ENCODE results near the gene DLEC1.
A peak's percentile ranks its signal among the peaks of the same experiment; 100 is the strongest.

DLEC1 gene

DNA sequence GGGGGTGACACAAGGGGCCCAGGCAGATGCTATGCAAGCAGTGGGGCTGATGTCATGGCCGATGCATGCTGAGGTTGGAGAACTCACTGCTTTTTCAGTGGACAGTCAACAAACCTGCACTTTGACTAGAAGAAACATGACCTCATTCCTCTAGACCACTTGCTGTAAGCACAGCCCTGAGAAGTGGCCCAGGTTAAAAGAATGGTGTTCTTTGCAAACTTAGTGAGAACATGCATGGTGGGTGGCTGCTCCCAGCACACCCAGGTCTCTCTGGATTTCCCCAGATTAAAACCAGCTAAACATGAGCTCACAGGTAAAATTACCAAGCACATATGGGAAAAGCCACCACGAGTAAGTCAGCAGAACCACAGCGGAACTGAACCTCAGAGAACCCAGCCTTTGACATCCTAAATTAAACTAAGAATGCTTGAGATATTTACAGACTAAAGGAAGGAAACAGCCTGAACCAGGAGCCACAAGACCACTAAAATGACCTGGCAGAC lies 15.5 kb downstream of the DLEC1 start:
- H2BK5ac ChIP-seq (ENCODE audit: low read length) = no peak overlapping the region
- H3K4me2 ChIP-seq (ENCODE audit: insufficient read depth, low read length, poor library complexity, severe bottlenecking) = no peak overlapping the region
- peaks cover 5 to 9% of the 10 kb centered on the region in 2 donors for H3K9me3 ChIP-seq (replicated peaks in 1 of 2; ENCODE audit: control insufficient read depth in 2 of 2, insufficient read depth in 1 of 2, low read depth in 1 of 2, low read length in 2 of 2)
- H2BK12ac ChIP-seq (ENCODE audit: low read length) = no peak overlapping the region
- no peaks in the 10 kb centered on the region for H3K79me1 ChIP-seq (ENCODE audit: low read depth, low read length)
- DNase-seq (ENCODE audit: low spot score) = no peak
- H3K4me3 ChIP-seq (ENCODE audit: low read length in 2 of 2) = no peak overlapping the region
- no peak overlapping the region for H2AK5ac ChIP-seq (ENCODE audit: low read depth, low read length)
- no peak overlapping the region for H3K27ac ChIP-seq (replicated peaks; ENCODE audit: low read length)
- H2BK15ac ChIP-seq (ENCODE audit: low read length) = no peak overlapping the region
- H3K36me3 ChIP-seq (replicated peaks in 1 of 2; ENCODE audit: control insufficient read depth in 2 of 2, insufficient read depth in 2 of 2, low read length in 2 of 2) = no peaks in the 10 kb centered on the region
- no peak overlapping the region for H2AFZ ChIP-seq (ENCODE audit: low read length)
- H3K4me1 ChIP-seq (ENCODE audit: control insufficient read depth in 2 of 2, insufficient read depth in 1 of 2, low read depth in 1 of 2, low read length in 2 of 2) = peaks cover 0 to 2% of the 10 kb centered on the region in 2 donors
- H2BK120ac ChIP-seq (ENCODE audit: low read depth, low read length) = no peak overlapping the region
- no peak overlapping the region for H4K8ac ChIP-seq (ENCODE audit: low read depth, low read length)
- no peak overlapping the region for H3K4ac ChIP-seq (ENCODE audit: low read length)
- no CpG with 5 or more reads among the region's 3 CpGs for WGBS, 2 donors (ENCODE audit: extremely low coverage in 2 of 2, insufficient read length in 2 of 2, insufficient replicate concordance in 1 of 2)
- no peak overlapping the region for H3K9ac ChIP-seq (ENCODE audit: low read depth, low read length, poor library complexity)
- H3K23ac ChIP-seq (ENCODE audit: low read depth, low read length, poor library complexity) = no peak overlapping the region
- no peak overlapping the region for H3K18ac ChIP-seq (ENCODE audit: low read length)
- no peaks in the 10 kb centered on the region for H3K27me3 ChIP-seq (ENCODE audit: control insufficient read depth in 3 of 3, insufficient read depth in 3 of 3, low read depth in 1 of 3, low read length in 3 of 3)
- H4K91ac ChIP-seq (ENCODE audit: low read depth, low read length, poor library complexity) = no peak overlapping the region
- H3K14ac ChIP-seq (ENCODE audit: low read length) = no peak overlapping the region

GRCh38 chr3:38059148-38059547 lies 20.1 kb downstream of the DLEC1 start:
- H3K27me3 ChIP-seq (ENCODE audit: control insufficient read depth in 3 of 3, insufficient read depth in 3 of 3, low read depth in 1 of 3, low read length in 3 of 3) = no peaks in the 10 kb centered on the region
- H3K27ac ChIP-seq (replicated peaks; ENCODE audit: low read length) = no peak overlapping the region
- WGBS, 2 donors (ENCODE audit: extremely low coverage in 2 of 2, insufficient read length in 2 of 2, insufficient replicate concordance in 1 of 2) = no CpG with 5 or more reads among the region's 2 CpGs
- no peak overlapping the region for H3K9ac ChIP-seq (ENCODE audit: low read depth, low read length, poor library complexity)
- no peaks in the 10 kb centered on the region for H3K79me1 ChIP-seq (ENCODE audit: low read depth, low read length)
- H2BK12ac ChIP-seq (ENCODE audit: low read length) = no peak overlapping the region
- H4K8ac ChIP-seq (ENCODE audit: low read depth, low read length) = no peak overlapping the region
- H3K9me3 ChIP-seq (replicated peaks in 1 of 2; ENCODE audit: control insufficient read depth in 2 of 2, insufficient read depth in 1 of 2, low read depth in 1 of 2, low read length in 2 of 2) = no peaks in the 10 kb centered on the region
- no peak overlapping the region for H3K4me3 ChIP-seq (ENCODE audit: low read length in 2 of 2)
- no peak overlapping the region for H3K14ac ChIP-seq (ENCODE audit: low read length)
- H3K23ac ChIP-seq (ENCODE audit: low read depth, low read length, poor library complexity) = peak overlapping the region; percentile 44
- no peak overlapping the region for H3K4me2 ChIP-seq (ENCODE audit: insufficient read depth, low read length, poor library complexity, severe bottlenecking)
- H2BK120ac ChIP-seq (ENCODE audit: low read depth, low read length) = no peak overlapping the region
- peak overlapping the region; percentile 27 for H3K18ac ChIP-seq (ENCODE audit: low read length)
- peak overlapping the region; percentile 51 for H2AFZ ChIP-seq (ENCODE audit: low read length)
- no peak for DNase-seq (ENCODE audit: low spot score)
- H3K4ac ChIP-seq (ENCODE audit: low read length) = no peak overlapping the region
- H3K36me3 ChIP-seq (replicated peaks in 1 of 2; ENCODE audit: control insufficient read depth in 2 of 2, insufficient read depth in 2 of 2, low read length in 2 of 2) = no peaks in the 10 kb centered on the region
- no peaks in the 10 kb centered on the region for H3K4me1 ChIP-seq (ENCODE audit: control insufficient read depth in 2 of 2, insufficient read depth in 1 of 2, low read depth in 1 of 2, low read length in 2 of 2)
- no peak overlapping the region for H4K91ac ChIP-seq (ENCODE audit: low read depth, low read length, poor library complexity)
- H2BK5ac ChIP-seq (ENCODE audit: low read length) = no peak overlapping the region
- no peak overlapping the region for H2BK15ac ChIP-seq (ENCODE audit: low read length)
- no peak overlapping the region for H2AK5ac ChIP-seq (ENCODE audit: low read depth, low read length)

DNA sequence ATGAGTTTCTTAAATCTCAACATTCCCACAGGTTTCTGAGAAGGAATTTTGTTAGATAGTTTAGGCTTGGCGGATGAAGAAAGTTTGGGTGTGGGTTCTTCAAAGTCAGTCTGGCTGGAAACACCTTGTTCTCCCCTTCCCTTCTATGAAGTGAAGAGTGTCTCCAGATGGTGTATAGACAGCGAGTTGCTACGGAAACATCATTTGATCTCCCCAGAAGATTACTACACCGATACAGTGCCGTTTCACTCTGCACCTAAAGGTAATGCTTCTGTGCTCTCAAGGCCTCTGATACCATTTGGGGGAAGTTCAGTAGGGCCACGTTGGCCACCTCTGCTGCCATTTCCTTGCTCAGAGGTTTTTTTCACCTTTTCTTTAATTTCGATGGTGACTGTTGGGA lies 20.6 kb downstream of the DLEC1 start:
- H3K4ac ChIP-seq (ENCODE audit: low read length) = no peak overlapping the region
- no peak overlapping the region for H4K91ac ChIP-seq (ENCODE audit: low read depth, low read length, poor library complexity)
- H2BK12ac ChIP-seq (ENCODE audit: low read length) = no peak overlapping the region
- H4K8ac ChIP-seq (ENCODE audit: low read depth, low read length) = no peak overlapping the region
- no peak overlapping the region for H2BK120ac ChIP-seq (ENCODE audit: low read depth, low read length)
- H3K14ac ChIP-seq (ENCODE audit: low read length) = no peak overlapping the region
- no peaks in the 10 kb centered on the region for H3K4me1 ChIP-seq (ENCODE audit: control insufficient read depth in 2 of 2, insufficient read depth in 1 of 2, low read depth in 1 of 2, low read length in 2 of 2)
- H3K23ac ChIP-seq (ENCODE audit: low read depth, low read length, poor library complexity) = no peak overlapping the region
- no peaks in the 10 kb centered on the region for H3K36me3 ChIP-seq (replicated peaks in 1 of 2; ENCODE audit: control insufficient read depth in 2 of 2, insufficient read depth in 2 of 2, low read length in 2 of 2)
- no peak overlapping the region for H3K27ac ChIP-seq (replicated peaks; ENCODE audit: low read length)
- no peak overlapping the region for H3K9ac ChIP-seq (ENCODE audit: low read depth, low read length, poor library complexity)
- H3K79me1 ChIP-seq (ENCODE audit: low read depth, low read length) = no peaks in the 10 kb centered on the region
- H3K18ac ChIP-seq (ENCODE audit: low read length) = no peak overlapping the region
- no peak overlapping the region for H2BK5ac ChIP-seq (ENCODE audit: low read length)
- H2AK5ac ChIP-seq (ENCODE audit: low read depth, low read length) = no peak overlapping the region
- no peak overlapping the region for H3K4me2 ChIP-seq (ENCODE audit: insufficient read depth, low read length, poor library complexity, severe bottlenecking)
- no CpG with 5 or more reads among the region's 7 CpGs for WGBS, 2 donors (ENCODE audit: extremely low coverage in 2 of 2, insufficient read length in 2 of 2, insufficient replicate concordance in 1 of 2)
- H2AFZ ChIP-seq (ENCODE audit: low read length) = no peak overlapping the region
- no peak overlapping the region for H3K4me3 ChIP-seq (ENCODE audit: low read length in 2 of 2)
- no peaks in the 10 kb centered on the region for H3K9me3 ChIP-seq (replicated peaks in 1 of 2; ENCODE audit: control insufficient read depth in 2 of 2, insufficient read depth in 1 of 2, low read depth in 1 of 2, low read length in 2 of 2)
- H3K27me3 ChIP-seq (ENCODE audit: control insufficient read depth in 3 of 3, insufficient read depth in 3 of 3, low read depth in 1 of 3, low read length in 3 of 3) = no peaks in the 10 kb centered on the region
- H2BK15ac ChIP-seq (ENCODE audit: low read length) = no peak overlapping the region
- DNase-seq (ENCODE audit: low spot score) = no peak

DNA sequence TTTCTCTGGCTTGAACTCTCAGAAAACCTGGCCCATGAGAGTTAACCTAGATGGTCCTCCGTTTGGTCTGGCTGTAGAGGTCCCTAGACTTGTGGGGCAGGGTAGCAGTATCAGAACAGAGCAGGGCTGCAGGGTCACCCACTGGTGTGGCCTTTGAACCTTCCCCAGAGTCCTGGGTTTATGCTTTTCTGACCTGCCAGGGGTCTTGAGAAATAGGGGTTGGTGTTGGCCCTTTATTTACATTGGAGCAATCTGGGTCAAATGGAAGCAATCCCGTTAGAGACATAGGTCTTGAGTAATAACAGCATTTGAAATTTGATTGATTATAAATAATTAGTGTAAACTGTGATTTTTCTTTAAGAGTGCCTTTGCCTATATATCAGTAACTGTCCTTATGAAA lies 23.8 kb downstream of the DLEC1 start:
- Histone ChIP-seq H2BK120ac (ENCODE audit: low read depth, low read length) (no peak overlapping the region), H3K14ac (ENCODE audit: low read length) (no peak overlapping the region), H3K4me1 (ENCODE audit: control insufficient read depth in 2 of 2, insufficient read depth in 1 of 2, low read depth in 1 of 2, low read length in 2 of 2) (no peaks in the 10 kb centered on the region), H3K18ac (ENCODE audit: low read length) (no peak overlapping the region), H4K8ac (ENCODE audit: low read depth, low read length) (no peak overlapping the region), H3K79me1 (ENCODE audit: low read depth, low read length) (no peaks in the 10 kb centered on the region), H2AFZ (ENCODE audit: low read length) (no peak overlapping the region), H3K4ac (ENCODE audit: low read length) (no peak overlapping the region), H3K4me3 (ENCODE audit: low read length in 2 of 2) (no peak overlapping the region), H3K27me3 (ENCODE audit: control insufficient read depth in 3 of 3, insufficient read depth in 3 of 3, low read depth in 1 of 3, low read length in 3 of 3) (peaks cover 0 to 9% (median 0%) of the 10 kb centered on the region in 3 experiments), H3K9me3 (replicated peaks in 1 of 2; ENCODE audit: control insufficient read depth in 2 of 2, insufficient read depth in 1 of 2, low read depth in 1 of 2, low read length in 2 of 2) (peaks cover 0 to 2% of the 10 kb centered on the region in 2 donors), H3K9ac (ENCODE audit: low read depth, low read length, poor library complexity) (no peak overlapping the region), H2BK15ac (ENCODE audit: low read length) (no peak overlapping the region), H2BK5ac (ENCODE audit: low read length) (no peak overlapping the region), H2BK12ac (ENCODE audit: low read length) (no peak overlapping the region), H3K36me3 (replicated peaks in 1 of 2; ENCODE audit: control insufficient read depth in 2 of 2, insufficient read depth in 2 of 2, low read length in 2 of 2) (no peaks in the 10 kb centered on the region), H2AK5ac (ENCODE audit: low read depth, low read length) (no peak overlapping the region), H3K23ac (ENCODE audit: low read depth, low read length, poor library complexity) (no peak overlapping the region), H3K27ac (replicated peaks; ENCODE audit: low read length) (no peak overlapping the region), H4K91ac (ENCODE audit: low read depth, low read length, poor library complexity) (no peak overlapping the region), H3K4me2 (ENCODE audit: insufficient read depth, low read length, poor library complexity, severe bottlenecking) (no peak overlapping the region)
- whole genome bisulfite sequencing, 2 donors (ENCODE audit: extremely low coverage in 2 of 2, insufficient read length in 2 of 2, insufficient replicate concordance in 1 of 2) = no CpG with 5 or more reads among the region's 2 CpGs
- no peak for DNase-seq (ENCODE audit: low spot score)

All from neuronal stem cell (in vitro differentiated cells).